Measurements from ENCODE around the gene SEMA5B.

The SEMA5B gene

DNA sequence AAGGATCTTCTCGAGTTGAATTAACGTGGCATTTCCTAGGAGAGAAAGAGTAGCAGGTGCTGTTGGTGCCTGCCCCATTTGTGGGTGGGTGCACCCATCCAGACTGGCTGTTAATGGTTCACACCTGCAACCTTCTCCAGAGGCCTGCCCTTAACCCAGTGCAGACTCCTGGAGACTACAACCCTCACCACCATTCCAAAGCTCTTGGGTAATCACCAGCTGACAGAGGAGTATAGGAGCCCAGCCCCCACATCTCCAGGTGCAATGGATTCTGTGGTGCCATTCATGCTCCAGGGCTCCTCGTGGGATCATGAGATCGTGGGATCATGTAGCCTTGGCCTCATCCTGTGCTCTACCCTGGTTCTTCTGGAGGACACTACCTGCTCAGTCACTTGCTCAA is 60.2 kb downstream of the SEMA5B start:
- Histone ChIP-seq H3K79me2 (ENCODE audit: insufficient read depth, low read length) (no peaks in the 10 kb centered on the region), H3K4me2 (ENCODE audit: low read depth, low read length, poor library complexity, severe bottlenecking) (no peak overlapping the region), H3K27ac (ENCODE audit: low read depth, low read length) (no peak overlapping the region), H3K36me3 (ENCODE audit: low read length) (no peaks in the 10 kb centered on the region), H3K4me3 (ENCODE audit: insufficient read depth, low read length, poor library complexity, severe bottlenecking) (no peak overlapping the region), H2AFZ (ENCODE audit: low read depth, low read length, severe bottlenecking) (no peak overlapping the region), H3F3A (ENCODE audit: insufficient read depth) (no peaks in the 10 kb centered on the region), H3K9me3 (ENCODE audit: insufficient read depth, low read length) (no peaks in the 10 kb centered on the region), H4K20me1 (ENCODE audit: low read depth, low read length) (no peaks in the 10 kb centered on the region), H3K9ac (ENCODE audit: low read length) (no peak overlapping the region), H3K9me2 (replicated peaks; ENCODE audit: insufficient read depth, low read length) (no peaks in the 10 kb centered on the region), H3K27me3 (ENCODE audit: low read length) (no peaks in the 10 kb centered on the region)
- no peak for TF ChIP-seq EZH2phosphoT487 (conservative IDR thresholded peaks at IDR 0.05; ENCODE audit: low read length)
- TF ChIP-seq, protein P1, sequence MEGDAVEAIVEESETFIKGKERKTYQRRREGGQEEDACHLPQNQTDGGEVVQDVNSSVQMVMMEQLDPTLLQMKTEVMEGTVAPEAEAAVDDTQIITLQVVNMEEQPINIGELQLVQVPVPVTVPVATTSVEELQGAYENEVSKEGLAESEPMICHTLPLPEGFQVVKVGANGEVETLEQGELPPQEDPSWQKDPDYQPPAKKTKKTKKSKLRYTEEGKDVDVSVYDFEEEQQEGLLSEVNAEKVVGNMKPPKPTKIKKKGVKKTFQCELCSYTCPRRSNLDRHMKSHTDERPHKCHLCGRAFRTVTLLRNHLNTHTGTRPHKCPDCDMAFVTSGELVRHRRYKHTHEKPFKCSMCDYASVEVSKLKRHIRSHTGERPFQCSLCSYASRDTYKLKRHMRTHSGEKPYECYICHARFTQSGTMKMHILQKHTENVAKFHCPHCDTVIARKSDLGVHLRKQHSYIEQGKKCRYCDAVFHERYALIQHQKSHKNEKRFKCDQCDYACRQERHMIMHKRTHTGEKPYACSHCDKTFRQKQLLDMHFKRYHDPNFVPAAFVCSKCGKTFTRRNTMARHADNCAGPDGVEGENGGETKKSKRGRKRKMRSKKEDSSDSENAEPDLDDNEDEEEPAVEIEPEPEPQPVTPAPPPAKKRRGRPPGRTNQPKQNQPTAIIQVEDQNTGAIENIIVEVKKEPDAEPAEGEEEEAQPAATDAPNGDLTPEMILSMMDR (IDR thresholded peaks at IDR 0.05; ENCODE audit: insufficient read depth, low read length, poor library complexity, severe bottlenecking) = no peak

DNA sequence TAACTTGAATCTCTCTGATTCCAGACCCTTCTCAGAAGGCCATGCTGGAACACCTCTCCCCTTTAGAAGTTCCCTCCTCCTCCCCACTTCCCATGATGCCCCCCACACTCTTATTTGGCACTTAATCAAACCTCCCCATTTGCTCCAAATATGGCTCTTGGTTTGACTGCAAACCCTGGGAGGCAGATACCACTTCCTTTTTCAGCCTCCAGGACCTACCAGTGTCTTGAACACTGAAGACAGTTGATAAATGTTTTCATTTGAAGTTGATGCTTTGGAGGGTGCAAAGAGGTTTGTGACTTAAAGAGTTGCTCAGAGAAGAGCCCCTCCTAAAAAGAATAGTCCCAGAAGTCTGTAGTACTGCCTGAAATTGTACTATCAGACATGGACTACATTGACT is 61.5 kb downstream of the SEMA5B start:
- Histone ChIP-seq H3K4me3 (ENCODE audit: insufficient read depth, low read length, poor library complexity, severe bottlenecking) (no peak overlapping the region), H3K36me3 (ENCODE audit: low read length) (no peaks in the 10 kb centered on the region), H3K27me3 (ENCODE audit: low read length) (no peaks in the 10 kb centered on the region), H3K4me2 (ENCODE audit: low read depth, low read length, poor library complexity, severe bottlenecking) (no peak overlapping the region), H3K9ac (ENCODE audit: low read length) (no peak overlapping the region), H4K20me1 (ENCODE audit: low read depth, low read length) (no peaks in the 10 kb centered on the region), H2AFZ (ENCODE audit: low read depth, low read length, severe bottlenecking) (no peak overlapping the region), H3K27ac (ENCODE audit: low read depth, low read length) (no peak overlapping the region), H3K9me3 (ENCODE audit: insufficient read depth, low read length) (no peaks in the 10 kb centered on the region), H3K79me2 (ENCODE audit: insufficient read depth, low read length) (no peaks in the 10 kb centered on the region), H3K9me2 (replicated peaks; ENCODE audit: insufficient read depth, low read length) (no peaks in the 10 kb centered on the region), H3F3A (ENCODE audit: insufficient read depth) (no peaks in the 10 kb centered on the region)
- TF ChIP-seq, protein P1 (IDR thresholded peaks at IDR 0.05; ENCODE audit: insufficient read depth, low read length, poor library complexity, severe bottlenecking) = no peak
- TF ChIP-seq EZH2phosphoT487 (conservative IDR thresholded peaks at IDR 0.05; ENCODE audit: low read length) = no peak

DNA sequence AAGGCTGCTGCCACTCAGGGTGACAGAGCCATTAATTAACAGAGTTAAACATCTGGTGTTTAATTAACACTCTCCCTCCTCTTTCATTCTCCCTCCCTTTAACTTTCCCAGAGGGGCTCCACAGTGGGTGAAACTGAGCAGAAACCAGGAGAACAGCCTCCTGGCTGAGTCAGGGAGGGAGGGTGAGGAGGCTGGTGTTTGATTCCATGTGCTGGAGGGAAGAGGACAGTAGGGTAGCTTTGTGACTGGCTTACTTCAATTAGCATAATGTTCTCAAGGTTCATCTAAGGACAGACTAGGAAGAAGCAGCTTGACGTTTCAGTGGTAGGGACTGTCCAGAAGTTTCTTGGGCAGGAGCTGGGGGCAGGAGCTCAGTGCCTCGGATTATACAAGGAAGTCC is 62.8 kb downstream of the SEMA5B start:
- Histone ChIP-seq H3K27ac (ENCODE audit: low read depth, low read length) (no peak overlapping the region), H3K36me3 (ENCODE audit: low read length) (no peaks in the 10 kb centered on the region), H3K9me2 (replicated peaks; ENCODE audit: insufficient read depth, low read length) (no peaks in the 10 kb centered on the region), H2AFZ (ENCODE audit: low read depth, low read length, severe bottlenecking) (no peak overlapping the region), H4K20me1 (ENCODE audit: low read depth, low read length) (no peaks in the 10 kb centered on the region), H3K9me3 (ENCODE audit: insufficient read depth, low read length) (no peaks in the 10 kb centered on the region), H3K4me3 (ENCODE audit: insufficient read depth, low read length, poor library complexity, severe bottlenecking) (no peak overlapping the region), H3K27me3 (ENCODE audit: low read length) (no peaks in the 10 kb centered on the region), H3K9ac (ENCODE audit: low read length) (no peak overlapping the region), H3F3A (ENCODE audit: insufficient read depth) (no peaks in the 10 kb centered on the region), H3K79me2 (ENCODE audit: insufficient read depth, low read length) (no peaks in the 10 kb centered on the region), H3K4me2 (ENCODE audit: low read depth, low read length, poor library complexity, severe bottlenecking) (no peak overlapping the region)
- no peak for TF ChIP-seq EZH2phosphoT487 (conservative IDR thresholded peaks at IDR 0.05; ENCODE audit: low read length)
- TF ChIP-seq, protein P1 (IDR thresholded peaks at IDR 0.05; ENCODE audit: insufficient read depth, low read length, poor library complexity, severe bottlenecking) = no peak
